Endodermal cell (in vitro differentiated cells): Measurements from ENCODE around the gene CLN3. TPM values are rescaled to one million over a fixed set of nuclear protein-coding genes. Genes with fewer than 3 reads are reported as not detected.

Experiments
- DNase-seq: peaks from one replicate; pipeline ENCODE4 v3.0.0-alpha.2; 2017
- H3K27ac ChIP-seq: 2 replicates; pipeline ENCODE4 v1.5.1; 2013; ENCODE audit warnings: mild to moderate bottlenecking, low read depth, low read length, moderate library complexity
- H3K27me3 ChIP-seq: 2 replicates; pipeline ENCODE4 v1.6.1; 2013; ENCODE audit warnings: mild to moderate bottlenecking, low read length, moderate library complexity; ENCODE audit not compliant: insufficient read depth, control insufficient read depth, poor library complexity, severe bottlenecking
- H3K36me3 ChIP-seq: 2 replicates; pipeline ENCODE4 v1.7.0; 2013; ENCODE audit warnings: mild to moderate bottlenecking, low read length, moderate library complexity; ENCODE audit not compliant: control insufficient read depth, insufficient read depth
- H3K4me1 ChIP-seq: one replicate; pipeline ENCODE4 v1.7.0; 2013; ENCODE audit warnings: low read length; ENCODE audit not compliant: control insufficient read depth, insufficient read depth
- H3K4me3 ChIP-seq: 2 replicates; pipeline ENCODE4 v1.5.1; 2013; ENCODE audit warnings: mild to moderate bottlenecking, low read length, moderate library complexity
- H3K9ac ChIP-seq: 2 replicates; pipeline ENCODE4 v1.6.1; 2013; ENCODE audit warnings: mild to moderate bottlenecking, low read length, moderate library complexity; ENCODE audit not compliant: poor library complexity, severe bottlenecking; ENCODE audit errors: extremely low read depth
- H3K9me3 ChIP-seq: 2 replicates; pipeline ENCODE4 v1.6.1; 2013; ENCODE audit warnings: mild to moderate bottlenecking, low read length, moderate library complexity; ENCODE audit not compliant: control insufficient read depth
- H3K27ac Mint-ChIP-seq: 2 replicates; pipeline ENCODE4 v1.8.0; 2020; ENCODE audit warnings: mixed read lengths
- H3K27me3 Mint-ChIP-seq: 2 replicates; pipeline ENCODE4 v1.8.0; 2021; ENCODE audit warnings: mild to moderate bottlenecking, mixed read lengths; ENCODE audit not compliant: insufficient read depth
- H3K36me3 Mint-ChIP-seq: 2 replicates; pipeline ENCODE4 v1.8.0; 2020; ENCODE audit warnings: low read depth, mixed read lengths
- H3K4me1 Mint-ChIP-seq: 2 replicates; pipeline ENCODE4 v1.8.0; 2020; ENCODE audit warnings: mixed read lengths
- H3K4me3 Mint-ChIP-seq: 2 replicates; pipeline ENCODE4 v1.8.0; 2020; ENCODE audit warnings: mild to moderate bottlenecking, moderate library complexity, mixed read lengths
- H3K9me3 Mint-ChIP-seq: 2 replicates; pipeline ENCODE4 v1.8.0; 2020; ENCODE audit warnings: mild to moderate bottlenecking, mixed read lengths
- CTCF ChIP-seq: fragments of 200-600 bp; sonication (generic); conservative IDR thresholded peaks from 2 replicates; pipeline ENCODE4 v1.5.0; 2021; ENCODE audit warnings: antibody characterized with exemption, mild to moderate bottlenecking
- WGBS, 2 experiments: methylation state at CpG; one replicate each; pipeline versions ENCODE4 v1.1.5 to v1.1.7; 2013; ENCODE audit warnings: missing lambda C conversion rate in 2 of 2, mixed read lengths in 1 of 2; ENCODE audit not compliant: insufficient coverage in 1 of 2, insufficient read length in 1 of 2; 5-methylcytosine and 5-hydroxymethylcytosine counted together
- total RNA-seq, 2 donors: library from RNA; stranded (reverse); fragmentation: NEBNext Ultra II Directional in 1 of 2; extraction: Animal tissue kit (Norgen Biotek cat#: 25700) in 1 of 2; gene quantifications; 2 replicates in 1 of 2; 3 replicates in 1 of 2; pipeline ENCODE4 v1.2.1, GENCODE V29; 2021

Gene CLN3
- total RNA-seq, 2 donors from 2014 or later: 29.9 to 30.2 TPM

GRCh38 chr16:28478506-28479180 is 13.2 kb downstream of the CLN3 start:
- H3K36me3 Mint-ChIP-seq: peaks cover 24% of the 10 kb centered on the region
- TF ChIP-seq CTCF: no peak
- H3K4me1 Mint-ChIP-seq: no peaks in the 10 kb centered on the region
- no peak overlapping the region for H3K4me3 Mint-ChIP-seq
- Histone ChIP-seq H3K9ac (no peak overlapping the region), H3K36me3 (peaks cover 13% of the 10 kb centered on the region), H3K4me3 (no peak overlapping the region), H3K27me3 (no peaks in the 10 kb centered on the region), H3K4me1 (no peaks in the 10 kb centered on the region), H3K27ac (no peak overlapping the region), H3K9me3 (no peaks in the 10 kb centered on the region)
- DNase-seq: no peak
- no peak overlapping the region for H3K27ac Mint-ChIP-seq
- H3K9me3 Mint-ChIP-seq: no peaks in the 10 kb centered on the region
- WGBS, 2 experiments: 93 to 94% methylated on average over 15 to 16 of the region's 16 CpGs
- no peaks in the 10 kb centered on the region for H3K27me3 Mint-ChIP-seq

- no peaks in the 10 kb centered on the region for H3K9me3 Mint-ChIP-seq
These were observed 14.5 kb downstream of the CLN3 start for GRCh38 chr16:28477311-28477920.

GRCh38 chr16:28475221-28475620 is 16.7 kb downstream of the CLN3 start:
- H3K4me3 ChIP-seq: no peak overlapping the region
- no peaks in the 10 kb centered on the region for H3K27me3 ChIP-seq
- no peak overlapping the region for H3K27ac ChIP-seq
- no peaks in the 10 kb centered on the region for H3K9me3 ChIP-seq
- Mint-ChIP-seq H3K9me3 (no peaks in the 10 kb centered on the region), H3K4me1 (no peaks in the 10 kb centered on the region), H3K4me3 (no peak overlapping the region), H3K27ac (no peak overlapping the region), H3K36me3 (peaks cover 12% of the 10 kb centered on the region), H3K27me3 (no peaks in the 10 kb centered on the region)
- H3K36me3 ChIP-seq: peaks cover 7% of the 10 kb centered on the region
- TF ChIP-seq CTCF: no peak
- H3K4me1 ChIP-seq: no peaks in the 10 kb centered on the region
- DNase-seq: no peak
- WGBS, 2 experiments: 100% methylated on average over 1 to 2 of the region's 2 CpGs
- H3K9ac ChIP-seq: no peak overlapping the region

More at GRCh38 chr16:28477311-28477920, 14.5 kb downstream of the CLN3 start:
- H3K27ac Mint-ChIP-seq: no peak overlapping the region
- Histone ChIP-seq H3K4me3 (no peak overlapping the region), H3K9me3 (no peaks in the 10 kb centered on the region), H3K9ac (no peak overlapping the region), H3K27ac (no peak overlapping the region), H3K27me3 (no peaks in the 10 kb centered on the region), H3K4me1 (no peaks in the 10 kb centered on the region), H3K36me3 (peaks cover 13% of the 10 kb centered on the region)
- peaks cover 19% of the 10 kb centered on the region for H3K36me3 Mint-ChIP-seq
- TF ChIP-seq CTCF: no peak
- H3K4me3 Mint-ChIP-seq: no peak overlapping the region
- no peaks in the 10 kb centered on the region for H3K4me1 Mint-ChIP-seq
- no peak for DNase-seq
- no peaks in the 10 kb centered on the region for H3K27me3 Mint-ChIP-seq
- 92 to 97% methylated on average over 12 to 14 of the region's 14 CpGs for WGBS, 2 experiments
